PC-3 (cell line): ENCODE data around the gene C19orf25. TPM values are rescaled to one million over a fixed set of nuclear protein-coding genes. Genes with fewer than 3 reads are reported as not detected.

Experiments
- ATAC-seq: fragments of 200-7000 bp; cut with Tn5 transposase; 2 replicates; pipeline ENCODE4 v1.9.1; 2020; ENCODE audit warnings: mild to moderate bottlenecking, moderate library complexity
- BruUV-seq: library from RNA; stranded (reverse); fragments of 400-500 nt; replicated peaks from 2 replicates; lab custom pipeline; 2021; lab: Mats Ljungman, UMichigan
- CTCF ChIA-PET: fragments of 300-600 bp; sonication (Branson Sonifier 250); formaldehyde crosslinking; loops from one replicate; lab custom pipeline; 2022; ENCODE audit warnings: antibody characterized with exemption; lab: Charles Lee
- POLR2A ChIA-PET: fragments of 300-600 bp; sonication (Branson Sonifier 250); formaldehyde crosslinking; loops from one replicate; lab custom pipeline; 2022; ENCODE audit warnings: antibody characterized with exemption; ENCODE audit not compliant: unreplicated experiment; lab: Charles Lee
- DNase-seq: peaks from one replicate; pipeline ENCODE4 v3.0.0-alpha.2; 2015
- H2AFZ ChIP-seq: fragments of 300-600 bp; sonication (generic); 2 replicates; pipeline ENCODE4 v1.6.0; 2016; ENCODE audit warnings: antibody characterized with exemption, low read length
- H3F3A ChIP-seq: fragments of 300-600 bp; sonication (generic); one replicate; pipeline ENCODE4 v1.6.0; 2017; ENCODE audit warnings: antibody characterized with exemption, low read length, control low read depth, mild to moderate bottlenecking; ENCODE audit not compliant: unreplicated experiment
- H3K27ac ChIP-seq: fragments of 300-600 bp; sonication (generic); 2 replicates; pipeline ENCODE4 v1.5.1; 2016; ENCODE audit warnings: mild to moderate bottlenecking, low read length
- H3K27me3 ChIP-seq: fragments of 300-600 bp; sonication (generic); 2 replicates; pipeline ENCODE4 v1.6.1; 2016; ENCODE audit warnings: low read length, mixed read lengths
- H3K36me3 ChIP-seq: fragments of 300-600 bp; sonication (generic); 2 replicates; pipeline ENCODE4 v1.6.1; 2016; ENCODE audit warnings: low read depth, mixed run types, low read length, mixed read lengths
- H3K4me1 ChIP-seq: fragments of 300-600 bp; sonication (generic); 2 replicates; pipeline ENCODE4 v1.5.1; 2016; ENCODE audit warnings: low read length; ENCODE audit not compliant: insufficient read depth
- H3K4me2 ChIP-seq: fragments of 300-600 bp; sonication (generic); 2 replicates; pipeline ENCODE4 v1.6.0; 2016; ENCODE audit warnings: low read length
- H3K4me3 ChIP-seq: fragments of 300-600 bp; sonication (generic); 2 replicates; pipeline ENCODE4 v1.5.1; 2016; ENCODE audit warnings: mild to moderate bottlenecking, low read length, mixed read lengths
- H3K79me2 ChIP-seq: fragments of 300-600 bp; sonication (generic); 2 replicates; pipeline ENCODE4 v1.6.1; 2017; ENCODE audit warnings: low read length, mixed read lengths
- H3K9ac ChIP-seq: fragments of 300-600 bp; sonication (generic); 2 replicates; pipeline ENCODE4 v1.6.0; 2016; ENCODE audit warnings: mild to moderate bottlenecking, low read length
- H3K9me2 ChIP-seq: fragments of 300-600 bp; sonication (generic); replicated peaks from 2 replicates; pipeline ENCODE4 v1.6.1; 2016; ENCODE audit warnings: mixed run types, low read length, mixed read lengths
- H3K9me3 ChIP-seq: fragments of 300-600 bp; sonication (generic); 2 replicates; pipeline ENCODE4 v1.6.1; 2016; ENCODE audit warnings: low read length, mixed read lengths
- H4K20me1 ChIP-seq: fragments of 300-600 bp; sonication (generic); 2 replicates; pipeline ENCODE4 v1.6.1; 2016; ENCODE audit warnings: low read length, mixed read lengths
- EZH2 ChIP-seq: fragments of 300-600 bp; sonication (generic); IDR thresholded peaks from one replicate; pipeline ENCODE4 v1.6.1; 2017; ENCODE audit warnings: antibody characterized with exemption, mild to moderate bottlenecking, low read length; ENCODE audit not compliant: unreplicated experiment
- EZH2phosphoT487 ChIP-seq: fragments of 300-600 bp; sonication (generic); IDR thresholded peaks from 2 replicates; pipeline ENCODE4 v1.6.1; 2018; ENCODE audit warnings: mild to moderate bottlenecking, antibody characterized with exemption, low read length, borderline replicate concordance
- intact Hi-C: fragments of 100-400 bp; cut with micrococcal nuclease; formaldehyde crosslinking; loops from 2 replicates; pipeline ENCODE4 v1.9.0; 2023
- total RNA-seq: library from RNA; depleted of rRNA; stranded (reverse); fragments of >200 nt; gene quantifications from 2 replicates; pipeline ENCODE4 v1.2.3, GENCODE V29; 2014
- TF ChIP-seq, protein P1 (sequence below): fragments of 300-600 bp; sonication (generic); conservative IDR thresholded peaks from 2 replicates; pipeline ENCODE4 v1.5.1; 2017; ENCODE audit warnings: antibody characterized with exemption, low read depth, mild to moderate bottlenecking, low read length

Gene C19orf25
- total RNA-seq, 1 experiment from 2014 or later = 45.0 TPM

DNA sequence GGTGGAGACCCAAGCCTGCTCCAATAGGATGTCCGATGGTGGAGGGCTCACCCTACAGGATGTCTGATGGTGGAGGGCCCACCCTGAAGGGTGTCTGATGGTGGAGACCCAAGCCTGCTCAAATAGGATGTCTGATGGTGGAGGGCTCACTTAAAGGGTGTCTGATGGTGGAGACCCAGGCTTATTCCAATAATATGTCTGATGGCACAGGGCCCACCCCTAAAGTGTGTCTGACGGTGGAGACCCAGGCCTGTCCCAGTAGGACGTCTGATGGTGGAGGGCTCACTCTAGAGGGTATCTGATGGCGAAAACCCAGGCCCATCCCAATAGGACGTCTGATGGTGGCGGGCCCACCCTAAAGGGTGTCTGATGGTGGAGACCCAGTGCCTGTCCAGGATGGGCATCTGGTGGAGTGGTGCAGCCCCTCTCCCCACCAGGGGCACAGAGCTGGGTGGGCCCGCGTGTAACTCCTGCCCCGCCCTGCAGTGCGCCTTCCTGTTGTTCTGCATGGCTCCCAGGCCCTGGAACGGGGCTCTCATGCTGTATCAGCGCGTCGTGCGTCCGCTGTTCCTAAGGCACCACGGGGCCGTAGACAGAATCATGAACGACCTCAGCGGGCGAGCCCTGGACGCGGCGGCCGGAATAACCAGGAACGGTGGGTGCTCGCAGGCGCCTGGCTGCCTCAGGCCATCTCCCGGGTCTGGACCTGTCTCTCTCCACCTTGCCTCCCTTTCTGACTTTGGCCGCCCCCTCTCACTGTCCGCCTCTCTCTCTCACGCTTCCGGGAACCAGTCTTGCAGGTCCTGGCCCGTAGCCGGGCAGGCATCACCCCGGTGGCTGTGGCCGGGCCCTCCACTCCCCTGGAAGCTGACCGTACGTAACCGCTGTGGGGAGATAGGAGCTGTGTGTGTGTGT, 17.0 kb upstream of the C19orf25 start:
- no peaks in the 10 kb centered on the region for H3K36me3 ChIP-seq
- H4K20me1 ChIP-seq = no peaks in the 10 kb centered on the region
- DNase-seq (no peak), ATAC-seq (no peak)
- 0 out of 2 replicates have a peak, but pooled peaks cover 3% of the 10 kb centered on the region for H3K79me2 ChIP-seq
- no peak overlapping the region for H3K27ac ChIP-seq
- H3K4me1 ChIP-seq = peaks cover 12% of the 10 kb centered on the region
- H3K27me3 ChIP-seq = no peaks in the 10 kb centered on the region
- no peak overlapping the region for H3K9ac ChIP-seq
- peak overlapping the region; percentile 22; the same call in 1 of the 2 replicates for H3K4me2 ChIP-seq
- H3K4me3 ChIP-seq = no peak overlapping the region
- TF ChIP-seq, protein P1, sequence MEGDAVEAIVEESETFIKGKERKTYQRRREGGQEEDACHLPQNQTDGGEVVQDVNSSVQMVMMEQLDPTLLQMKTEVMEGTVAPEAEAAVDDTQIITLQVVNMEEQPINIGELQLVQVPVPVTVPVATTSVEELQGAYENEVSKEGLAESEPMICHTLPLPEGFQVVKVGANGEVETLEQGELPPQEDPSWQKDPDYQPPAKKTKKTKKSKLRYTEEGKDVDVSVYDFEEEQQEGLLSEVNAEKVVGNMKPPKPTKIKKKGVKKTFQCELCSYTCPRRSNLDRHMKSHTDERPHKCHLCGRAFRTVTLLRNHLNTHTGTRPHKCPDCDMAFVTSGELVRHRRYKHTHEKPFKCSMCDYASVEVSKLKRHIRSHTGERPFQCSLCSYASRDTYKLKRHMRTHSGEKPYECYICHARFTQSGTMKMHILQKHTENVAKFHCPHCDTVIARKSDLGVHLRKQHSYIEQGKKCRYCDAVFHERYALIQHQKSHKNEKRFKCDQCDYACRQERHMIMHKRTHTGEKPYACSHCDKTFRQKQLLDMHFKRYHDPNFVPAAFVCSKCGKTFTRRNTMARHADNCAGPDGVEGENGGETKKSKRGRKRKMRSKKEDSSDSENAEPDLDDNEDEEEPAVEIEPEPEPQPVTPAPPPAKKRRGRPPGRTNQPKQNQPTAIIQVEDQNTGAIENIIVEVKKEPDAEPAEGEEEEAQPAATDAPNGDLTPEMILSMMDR = no peak
- TF ChIP-seq EZH2phosphoT487 (no peak), EZH2 (no peak)
- no peaks in the 10 kb centered on the region for H3F3A ChIP-seq
- H3K9me2 ChIP-seq = no peaks in the 10 kb centered on the region
- ChIA-PET CTCF (no interaction called here), POLR2A (no interaction called here)
- H2AFZ ChIP-seq = no peak overlapping the region
- no TSS peak for BruUV-seq
- H3K9me3 ChIP-seq = no peaks in the 10 kb centered on the region
- intact Hi-C loops = no loop called here

GRCh38 chr19:1495051-1495798, 16.2 kb upstream of the C19orf25 start:
- CTCF ChIA-PET = no interaction called here
- no peak for ATAC-seq
- H3K9ac ChIP-seq = no peak overlapping the region
- no peak for DNase-seq
- 0 out of 2 replicates have a peak, but pooled peaks cover 3% of the 10 kb centered on the region for H3K79me2 ChIP-seq
- POLR2A ChIA-PET = no interaction called here
- H3K27me3 ChIP-seq = no peaks in the 10 kb centered on the region
- peaks cover 12% of the 10 kb centered on the region for H3K4me1 ChIP-seq
- H4K20me1 ChIP-seq = no peaks in the 10 kb centered on the region
- no TSS peak for BruUV-seq
- intact Hi-C loops = no loop called here
- H2AFZ ChIP-seq = no peak overlapping the region
- H3K27ac ChIP-seq = no peak overlapping the region
- H3K4me2 ChIP-seq = no peak overlapping the region
- no peak overlapping the region for H3K4me3 ChIP-seq
- TF ChIP-seq EZH2 = no peak
- TF ChIP-seq EZH2phosphoT487 = no peak
- TF ChIP-seq, protein P1 = no peak
- no peaks in the 10 kb centered on the region for H3K36me3 ChIP-seq
- no peaks in the 10 kb centered on the region for H3K9me3 ChIP-seq
- H3F3A ChIP-seq = no peaks in the 10 kb centered on the region
- H3K9me2 ChIP-seq = no peaks in the 10 kb centered on the region
